ENCODE measurements around the gene NFYC.

- TF ChIP-seq POLR2AphosphoS5 (IDR thresholded peaks at IDR 0.05; ENCODE audit: borderline replicate concordance, low read depth, low read length): no peak
- no peak for TF ChIP-seq EZH2 (IDR thresholded peaks at IDR 0.05)
- TF ChIP-seq FOXP2 (optimal IDR thresholded peaks at IDR 0.05; ENCODE audit: control extremely low read depth, extremely low read length, insufficient read depth): no peak
These were observed 43.6 kb downstream of the NFYC start for GRCh38 chr1:40734882-40735628.
